ENCODE measurements around the gene TEN1. TPM values are rescaled to one million over a fixed set of nuclear protein-coding genes. Genes with fewer than 3 reads are reported as not detected.

Gene TEN1
- total and polyA plus RNA-seq, 9 of the 15 experiments (the other 6 are each of a cell fraction or from before 2014, with no cell fraction given): 1.3 to 25.7 (median 10.1) TPM

DNA sequence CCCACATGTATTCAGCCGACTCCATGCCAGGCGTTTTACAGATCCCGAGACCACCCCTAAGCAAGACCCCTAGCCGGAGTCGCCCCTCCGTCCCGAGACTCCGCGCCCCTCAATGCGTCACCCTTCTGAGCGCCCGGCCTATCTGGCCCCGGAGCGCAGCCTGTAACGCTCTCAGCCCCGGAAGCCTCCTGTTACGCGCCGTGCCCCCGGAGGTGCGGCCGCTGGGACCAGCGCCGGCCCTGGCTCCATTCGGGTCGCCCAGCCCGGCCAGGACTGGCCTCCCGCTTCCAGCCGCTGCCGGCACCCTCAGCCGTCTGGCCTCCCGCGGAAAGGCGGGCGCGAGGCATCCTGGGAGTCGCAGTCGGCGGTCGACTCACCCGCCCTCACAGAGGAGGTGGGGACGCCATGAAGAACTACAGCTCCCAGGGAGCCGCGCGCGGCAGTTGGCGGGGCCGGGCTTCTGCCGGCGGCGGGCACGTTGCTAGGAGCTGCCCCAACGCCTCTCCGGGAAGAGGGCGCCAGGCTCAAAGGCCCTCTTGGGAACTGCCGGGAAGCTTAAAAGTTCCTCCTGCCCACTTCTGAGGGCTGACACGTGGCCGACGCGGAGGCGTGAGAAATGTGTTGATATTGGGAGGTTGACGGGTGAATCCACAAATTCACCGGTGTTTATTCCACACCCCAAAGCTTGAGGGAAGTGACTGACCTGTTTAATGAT lies 38.2 kb upstream of the TEN1 start, which contains the start of gene FBF1 (continued):
- TF ChIP-seq SAP30 (IDR thresholded peaks at IDR 0.05; ENCODE audit: borderline replicate concordance, insufficient read depth, low read depth, low read length, poor library complexity, severe bottlenecking) (peak; percentile 68), CEBPB (tag; IDR thresholded peaks at IDR 0.05) (no peak), CHD2 (IDR thresholded peaks at IDR 0.05; ENCODE audit: low read depth, low read length) (no peak), JUND (IDR thresholded peaks at IDR 0.05; ENCODE audit: borderline replicate concordance, low read depth, low read length) (peak; percentile 39; the same call in 1 of the 2 replicates), JUND (tag; IDR thresholded peaks at IDR 0.05; ENCODE audit: borderline replicate concordance, low read depth, low read length) (no peak; the same call in 2 of the 3 replicates), ZNF316 (IDR thresholded peaks at IDR 0.05) (no peak), CBFA2T3 (IDR thresholded peaks at IDR 0.05) (no peak; the same call in 1 of the 2 replicates), OTX1 (CRISPR knock-in tag; IDR thresholded peaks at IDR 0.05) (no peak), TAF15 (IDR thresholded peaks at IDR 0.05; ENCODE audit: low read depth, low read length) (no peak), NFIC (IDR thresholded peaks at IDR 0.05) (peak; percentile 57), ARHGAP35 (IDR thresholded peaks at IDR 0.05; ENCODE audit: partially characterized antibody) (no peak), RBBP5 (IDR thresholded peaks at IDR 0.05; ENCODE audit: borderline replicate concordance, insufficient read depth, low read length, poor library complexity, severe bottlenecking) (peak; percentile 69), DACH1 (IDR thresholded peaks at IDR 0.05; ENCODE audit: partially characterized antibody) (no peak), ZC3H4 (CRISPR knock-in tag; IDR thresholded peaks at IDR 0.05; ENCODE audit: borderline replicate concordance) (no peak), FOXP1 (CRISPR knock-in tag; IDR thresholded peaks at IDR 0.05) (0 out of 2 replicates have a peak, but pooled peaks have one; percentile 28), JUNB (CRISPR knock-in tag; conservative IDR thresholded peaks at IDR 0.05) (0 out of 2 replicates have a peak, but pooled peaks have one; percentile 26), HNRNPUL1 (IDR thresholded peaks at IDR 0.05; ENCODE audit: low read length) (no peak), HNRNPK (IDR thresholded peaks at IDR 0.05; ENCODE audit: low read depth, low read length, poor library complexity, severe bottlenecking) (no peak), ZNF165 (CRISPR knock-in tag; IDR thresholded peaks at IDR 0.05; ENCODE audit: borderline replicate concordance) (peak; percentile 82; the same call in 1 of the 2 replicates), ZNF23 (CRISPR knock-in tag; IDR thresholded peaks at IDR 0.05) (no peak)
- TF ChIP-seq, protein P1, sequence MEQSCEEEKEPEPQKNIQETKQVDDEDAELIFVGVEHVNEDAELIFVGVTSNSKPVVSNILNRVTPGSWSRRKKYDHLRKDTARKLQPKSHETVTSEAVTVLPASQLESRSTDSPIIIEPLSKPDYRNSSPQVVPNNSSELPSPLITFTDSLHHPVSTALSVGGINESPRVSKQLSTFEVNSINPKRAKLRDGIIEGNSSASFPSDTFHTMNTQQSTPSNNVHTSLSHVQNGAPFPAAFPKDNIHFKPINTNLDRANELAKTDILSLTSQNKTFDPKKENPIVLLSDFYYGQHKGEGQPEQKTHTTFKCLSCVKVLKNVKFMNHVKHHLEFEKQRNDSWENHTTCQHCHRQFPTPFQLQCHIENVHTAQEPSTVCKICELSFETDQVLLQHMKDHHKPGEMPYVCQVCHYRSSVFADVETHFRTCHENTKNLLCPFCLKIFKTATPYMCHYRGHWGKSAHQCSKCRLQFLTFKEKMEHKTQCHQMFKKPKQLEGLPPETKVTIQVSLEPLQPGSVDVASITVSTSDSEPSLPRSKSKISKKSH (CRISPR knock-in tag; IDR thresholded peaks at IDR 0.05): no peak
- TF ChIP-seq, protein P2, sequence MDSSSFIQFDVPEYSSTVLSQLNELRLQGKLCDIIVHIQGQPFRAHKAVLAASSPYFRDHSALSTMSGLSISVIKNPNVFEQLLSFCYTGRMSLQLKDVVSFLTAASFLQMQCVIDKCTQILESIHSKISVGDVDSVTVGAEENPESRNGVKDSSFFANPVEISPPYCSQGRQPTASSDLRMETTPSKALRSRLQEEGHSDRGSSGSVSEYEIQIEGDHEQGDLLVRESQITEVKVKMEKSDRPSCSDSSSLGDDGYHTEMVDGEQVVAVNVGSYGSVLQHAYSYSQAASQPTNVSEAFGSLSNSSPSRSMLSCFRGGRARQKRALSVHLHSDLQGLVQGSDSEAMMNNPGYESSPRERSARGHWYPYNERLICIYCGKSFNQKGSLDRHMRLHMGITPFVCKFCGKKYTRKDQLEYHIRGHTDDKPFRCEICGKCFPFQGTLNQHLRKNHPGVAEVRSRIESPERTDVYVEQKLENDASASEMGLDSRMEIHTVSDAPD (CRISPR knock-in tag; IDR thresholded peaks at IDR 0.05): no peak
- TF ChIP-seq, protein P3, sequence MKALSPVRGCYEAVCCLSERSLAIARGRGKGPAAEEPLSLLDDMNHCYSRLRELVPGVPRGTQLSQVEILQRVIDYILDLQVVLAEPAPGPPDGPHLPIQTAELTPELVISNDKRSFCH (CRISPR knock-in tag; IDR thresholded peaks at IDR 0.05): no peak
- TF ChIP-seq, protein P3 (tag; IDR thresholded peaks at IDR 0.05): 0 out of 2 replicates have a peak, but pooled peaks have one; percentile 37
- TF ChIP-seq, protein P4, sequence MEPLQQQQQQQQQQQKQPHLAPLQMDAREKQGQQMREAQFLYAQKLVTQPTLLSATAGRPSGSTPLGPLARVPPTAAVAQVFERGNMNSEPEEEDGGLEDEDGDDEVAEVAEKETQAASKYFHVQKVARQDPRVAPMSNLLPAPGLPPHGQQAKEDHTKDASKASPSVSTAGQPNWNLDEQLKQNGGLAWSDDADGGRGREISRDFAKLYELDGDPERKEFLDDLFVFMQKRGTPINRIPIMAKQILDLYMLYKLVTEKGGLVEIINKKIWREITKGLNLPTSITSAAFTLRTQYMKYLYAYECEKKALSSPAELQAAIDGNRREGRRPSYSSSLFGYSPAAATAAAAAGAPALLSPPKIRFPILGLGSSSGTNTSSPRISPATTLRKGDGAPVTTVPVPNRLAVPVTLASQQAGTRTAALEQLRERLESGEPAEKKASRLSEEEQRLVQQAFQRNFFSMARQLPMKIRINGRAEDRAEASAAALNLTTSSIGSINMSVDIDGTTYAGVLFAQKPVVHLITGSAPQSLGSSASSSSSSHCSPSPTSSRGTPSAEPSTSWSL (CRISPR knock-in tag; IDR thresholded peaks at IDR 0.05; ENCODE audit: borderline replicate concordance): 0 out of 2 replicates have a peak, but pooled peaks have one; percentile 81
